Uterus (tissue), 4 donors: ENCODE results near the gene AHNAK. TPM values are rescaled to one million over a fixed set of nuclear protein-coding genes. Genes with fewer than 3 reads are reported as not detected.

Experiments
- DNase-seq, 2 donors: peaks; one replicate each; pipeline ENCODE4 v3.0.0-alpha.2; 2019 to 2020
- H3K27ac ChIP-seq, 2 donors: fragments of 200-600 bp; sonication (generic); 1 replicate in 1 of 2; 2 replicates in 1 of 2; pipeline ENCODE4 v1.5.1; 2016 to 2018
- H3K27me3 ChIP-seq, 2 donors: fragments of 200-600 bp; sonication (generic); one replicate each; pipeline ENCODE4 v1.5.1; 2018 to 2019; ENCODE audit warnings: control low read depth in 1 of 2
- H3K36me3 ChIP-seq, 2 donors: fragments of 200-600 bp; sonication (generic); one replicate each; pipeline ENCODE4 v1.5.1; 2019; ENCODE audit warnings: control low read depth in 1 of 2
- H3K4me1 ChIP-seq, 2 donors: fragments of 200-600 bp; sonication (generic); one replicate each; pipeline ENCODE4 v1.5.1; 2018 to 2019; ENCODE audit warnings: control low read depth in 1 of 2
- H3K4me3 ChIP-seq, 2 donors: fragments of 200-600 bp; sonication (generic); 1 replicate in 1 of 2; 2 replicates in 1 of 2; pipeline ENCODE4 v1.5.1; 2018 to 2019; ENCODE audit warnings: mild to moderate bottlenecking in 1 of 2
- H3K9me3 ChIP-seq, 2 donors: fragments of 200-600 bp; sonication (generic); one replicate each; pipeline ENCODE4 v1.5.1; 2019; ENCODE audit warnings: control low read depth in 1 of 2
- CTCF ChIP-seq, 4 experiments: fragments of 200-600 bp in 2 of 4; fragments of 450-650 bp in 2 of 4; sonication (generic) in 2 of 4; IDR thresholded peaks; one replicate each; pipeline ENCODE4 v1.5.1; 2016 to 2019; ENCODE audit warnings: antibody characterized with exemption in 4 of 4, mild to moderate bottlenecking in 2 of 4, moderate library complexity in 1 of 4
- POLR2A ChIP-seq, 2 donors: fragments of 450-650 bp; IDR thresholded peaks; one replicate each; pipeline ENCODE4 v1.6.1; 2016; ENCODE audit warnings: antibody characterized with exemption in 2 of 2, mild to moderate bottlenecking in 1 of 2, moderate library complexity in 1 of 2
- intact Hi-C: fragments of 100-400 bp; cut with DNase I; formaldehyde crosslinking; loops from one replicate; pipeline ENCODE4 v1.15.1; 2023; ENCODE audit warnings: low total_unique reads
- total RNA-seq, 4 donors: library from RNA; depleted of rRNA in 3 of 4; stranded (reverse); fragments of >200 nt in 3 of 4; gene quantifications; one replicate each; pipeline versions ENCODE4 v1.1.0 to v1.2.4, GENCODE V29; 2014 to 2023
- donor health status: DM: yes; HTN: yes; CAD: no.

Gene AHNAK
- total RNA-seq, 4 donors from 2014 or later: 452 to 1,353 (median 779) TPM

- H3K9me3 ChIP-seq: no peaks in the 10 kb centered on the region
- no peaks in the 10 kb centered on the region for H3K27me3 ChIP-seq
- no peak for DNase-seq
- intact Hi-C loops: no loop called here
- H3K27ac ChIP-seq: no peak overlapping the region
- no peak overlapping the region for H3K4me3 ChIP-seq
- no peaks in the 10 kb centered on the region for H3K36me3 ChIP-seq
- H3K4me1 ChIP-seq: no peaks in the 10 kb centered on the region
- TF ChIP-seq POLR2A (IDR thresholded peaks at IDR 0.05) (no peak), CTCF (IDR thresholded peaks at IDR 0.05) (no peak)
These were observed 57.4 kb downstream of the AHNAK start for GRCh38 chr11:62489204-62489603.

GRCh38 chr11:62487738-62488551 lies 58.7 kb downstream of the AHNAK start:
- intact Hi-C loops: no loop called here
- no peak for DNase-seq
- no peak overlapping the region for H3K27ac ChIP-seq

GRCh38 chr11:62487136-62487535 lies 59.5 kb downstream of the AHNAK start:
- H3K4me1 ChIP-seq: no peaks in the 10 kb centered on the region
- TF ChIP-seq POLR2A (IDR thresholded peaks at IDR 0.05) (no peak), CTCF (IDR thresholded peaks at IDR 0.05) (no peak)
- H3K27me3 ChIP-seq: no peaks in the 10 kb centered on the region
- H3K36me3 ChIP-seq: no peaks in the 10 kb centered on the region
- H3K4me3 ChIP-seq: no peak overlapping the region
- H3K27ac ChIP-seq: no peak overlapping the region
- H3K9me3 ChIP-seq: no peaks in the 10 kb centered on the region
- intact Hi-C loops: no loop called here
- no peak for DNase-seq

More at GRCh38 chr11:62487738-62488551, 58.7 kb downstream of the AHNAK start:
- no peaks in the 10 kb centered on the region for H3K27me3 ChIP-seq
- H3K4me1 ChIP-seq: no peaks in the 10 kb centered on the region
- no peak for TF ChIP-seq POLR2A (IDR thresholded peaks at IDR 0.05)
- no peak for TF ChIP-seq CTCF (IDR thresholded peaks at IDR 0.05)
- no peaks in the 10 kb centered on the region for H3K36me3 ChIP-seq
- no peaks in the 10 kb centered on the region for H3K9me3 ChIP-seq
- H3K4me3 ChIP-seq: no peak overlapping the region

- DNase-seq: no peak
- no peaks in the 10 kb centered on the region for H3K27me3 ChIP-seq
- no peaks in the 10 kb centered on the region for H3K4me1 ChIP-seq
- no peaks in the 10 kb centered on the region for H3K36me3 ChIP-seq
- intact Hi-C loops: no loop called here
- no peak overlapping the region for H3K4me3 ChIP-seq
- no peak for TF ChIP-seq POLR2A (IDR thresholded peaks at IDR 0.05)
- TF ChIP-seq CTCF (IDR thresholded peaks at IDR 0.05): no peak
- no peaks in the 10 kb centered on the region for H3K9me3 ChIP-seq
- no peak overlapping the region for H3K27ac ChIP-seq
These were observed 62.3 kb downstream of the AHNAK start for GRCh38 chr11:62484352-62484751.

- intact Hi-C loops: no loop called here
- DNase-seq: no peak
- Histone ChIP-seq H3K9me3 (no peaks in the 10 kb centered on the region), H3K36me3 (no peaks in the 10 kb centered on the region), H3K27me3 (no peaks in the 10 kb centered on the region), H3K4me1 (no peaks in the 10 kb centered on the region), H3K27ac (no peak overlapping the region), H3K4me3 (no peak overlapping the region)
- TF ChIP-seq CTCF (IDR thresholded peaks at IDR 0.05) (no peak), POLR2A (IDR thresholded peaks at IDR 0.05) (no peak)
These were observed 63.9 kb downstream of the AHNAK start for GRCh38 chr11:62482753-62483152.
